Measurements from ENCODE around the gene PTGIS. TPM values are rescaled to one million over a fixed set of nuclear protein-coding genes. Genes with fewer than 3 reads are reported as not detected.

The PTGIS gene
- total RNA-seq, 1 donor from 2014 or later = not detected

GRCh38 chr20:49610691-49611538 is 43.0 kb upstream of the PTGIS start:
- peak overlapping the region; percentile 44 for H3K4me3 ChIP-seq (ENCODE audit: low read depth, low read length)
- no peak for DNase-seq (ENCODE audit: low read depth)
- TF ChIP-seq CTCF (conservative IDR thresholded peaks at IDR 0.05; ENCODE audit: low read depth, low read length) = peak; percentile 94

DNA sequence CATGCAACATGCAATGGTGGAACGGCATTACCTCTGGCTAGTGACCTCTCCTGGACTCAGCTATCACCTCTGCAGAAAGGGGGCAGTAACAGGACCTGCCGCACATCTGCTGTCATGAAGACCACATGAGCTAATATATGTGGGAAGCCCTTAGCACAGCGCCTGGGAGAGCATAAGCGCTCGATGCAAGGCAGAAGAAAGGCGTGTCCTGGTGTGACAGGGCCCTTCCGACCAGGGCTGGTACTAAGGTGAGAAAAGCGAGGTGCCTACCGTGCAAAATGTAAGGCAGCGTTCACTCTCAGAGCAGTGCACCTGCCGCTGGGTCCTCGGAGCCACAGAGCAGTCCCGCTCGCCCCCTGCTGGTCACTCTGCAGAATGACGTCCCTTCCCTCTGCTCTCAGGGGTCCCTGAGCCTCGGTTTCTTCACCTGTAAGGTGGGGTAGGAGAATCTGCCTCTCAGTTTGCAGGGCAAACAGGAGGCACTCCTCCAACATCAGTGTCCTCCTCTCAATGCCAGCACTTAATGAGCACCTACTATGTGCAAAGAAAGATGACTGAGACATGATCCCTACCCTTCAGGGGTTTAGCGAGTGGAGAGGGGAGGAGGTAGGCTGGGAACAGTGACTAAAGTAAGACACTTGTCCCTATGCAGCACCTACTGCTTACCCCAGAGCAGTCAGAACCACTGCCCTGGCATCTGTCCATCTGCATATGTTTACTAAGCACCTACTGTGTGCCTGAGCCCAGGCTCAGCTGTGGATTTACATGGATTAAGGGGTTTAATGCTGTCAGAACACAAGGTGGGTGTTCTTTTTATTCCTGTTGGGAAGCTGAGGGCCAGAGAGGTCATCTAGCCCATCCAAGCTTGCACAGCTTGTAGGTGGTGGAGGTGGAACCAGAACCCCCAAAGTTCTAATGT is 41.1 kb upstream of the PTGIS start:
- DNase-seq (ENCODE audit: low read depth) = no peak
- peak overlapping the region; percentile 8 for H3K4me3 ChIP-seq (ENCODE audit: low read depth, low read length)
- peak; percentile 95 for TF ChIP-seq CTCF (conservative IDR thresholded peaks at IDR 0.05; ENCODE audit: low read depth, low read length)

- TF ChIP-seq CTCF (conservative IDR thresholded peaks at IDR 0.05; ENCODE audit: low read depth, low read length) = no peak
- H3K4me3 ChIP-seq (ENCODE audit: low read depth, low read length) = no peak overlapping the region
- DNase-seq (ENCODE audit: low read depth) = no peak
Measured at GRCh38 chr20:49607568-49607967, 39.6 kb upstream of the PTGIS start.

GRCh38 chr20:49603209-49603627 is 35.3 kb upstream of the PTGIS start:
- no peak overlapping the region for H3K4me3 ChIP-seq (ENCODE audit: low read depth, low read length)
- no peak for DNase-seq (ENCODE audit: low read depth)
- peak; percentile 49 for TF ChIP-seq CTCF (conservative IDR thresholded peaks at IDR 0.05; ENCODE audit: low read depth, low read length)

- no peak for DNase-seq (ENCODE audit: low read depth)
- no peak for TF ChIP-seq CTCF (conservative IDR thresholded peaks at IDR 0.05; ENCODE audit: low read depth, low read length)
- no peak overlapping the region for H3K4me3 ChIP-seq (ENCODE audit: low read depth, low read length)
Measured at GRCh38 chr20:49602345-49603208, 34.6 kb upstream of the PTGIS start.

GRCh38 chr20:49601153-49601924 is 33.4 kb upstream of the PTGIS start:
- TF ChIP-seq CTCF (conservative IDR thresholded peaks at IDR 0.05; ENCODE audit: low read depth, low read length) = no peak
- DNase-seq (ENCODE audit: low read depth) = no peak
- no peak overlapping the region for H3K4me3 ChIP-seq (ENCODE audit: low read depth, low read length)

All from epithelial cell of proximal tubule (primary cell).